NCI-H2196 treated with DMSO at 0.1 percent for 48 hours (cell line): Measurements from ENCODE around the gene CLPTM1.
"Not testable (repeated sequence)": the region's sequence is repeated elsewhere in the genome, so short reads cannot be mapped to it uniquely, and the experiment has no call there.

Source experiments
- DNase-seq: peaks from one replicate; lab custom pipeline; 2025; ENCODE audit not compliant: unreplicated experiment; lab: John Stamatoyannopoulos, UW

Gene CLPTM1

DNA sequence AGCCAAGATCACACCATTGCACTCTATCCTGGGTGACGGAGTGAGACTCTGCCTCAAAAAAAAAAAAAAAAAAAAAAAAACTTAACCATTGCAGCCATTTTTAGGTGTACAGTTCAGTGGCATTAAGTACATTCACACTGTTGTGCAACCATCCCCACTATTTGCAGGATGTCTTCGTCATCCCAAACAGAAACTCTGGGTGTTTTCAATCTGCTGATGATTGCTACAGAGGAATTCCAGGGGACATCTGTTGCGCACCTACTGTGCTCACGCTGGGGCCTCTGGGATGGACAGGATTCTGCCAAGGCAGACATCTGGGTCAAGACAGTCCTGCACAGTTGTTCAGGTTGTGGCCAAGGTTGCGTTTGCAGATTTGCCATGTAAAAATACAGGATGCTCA lies 15.5 kb upstream of the CLPTM1 start:
- DNase-seq, result no peak

- DNase-seq, result no peak
Observed at GRCh38 chr19:44942067-44942571, 13.1 kb upstream of the CLPTM1 start, which contains the start of gene APOC4. Gene APOC4 (plus strand): TSS chr19:44942237. CDS start chr19:44942278, 41 bp downstream.

DNA sequence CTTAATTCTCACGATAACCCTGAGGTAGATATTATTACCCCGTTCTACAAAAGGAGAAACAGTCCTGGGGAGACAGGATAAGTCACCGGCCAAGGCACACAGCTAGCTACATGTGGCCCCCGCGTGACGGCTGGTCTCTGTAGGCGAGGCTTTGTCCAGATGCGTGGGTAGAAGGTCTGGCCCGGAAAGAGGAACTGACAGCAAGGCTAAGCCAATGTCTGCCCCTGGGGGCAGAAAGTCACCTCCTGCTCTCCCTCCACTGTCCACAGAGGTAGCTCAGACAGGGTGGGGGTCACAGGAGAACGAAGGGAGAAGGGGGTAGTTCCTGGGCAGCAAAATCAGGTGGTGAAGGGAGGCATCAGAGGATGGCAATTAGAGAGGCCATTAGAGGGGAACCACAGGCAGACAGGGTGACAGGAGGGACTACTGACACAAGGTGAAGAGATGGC lies 11.4 kb upstream of the CLPTM1 start:
- DNase-seq, result no peak

DNA sequence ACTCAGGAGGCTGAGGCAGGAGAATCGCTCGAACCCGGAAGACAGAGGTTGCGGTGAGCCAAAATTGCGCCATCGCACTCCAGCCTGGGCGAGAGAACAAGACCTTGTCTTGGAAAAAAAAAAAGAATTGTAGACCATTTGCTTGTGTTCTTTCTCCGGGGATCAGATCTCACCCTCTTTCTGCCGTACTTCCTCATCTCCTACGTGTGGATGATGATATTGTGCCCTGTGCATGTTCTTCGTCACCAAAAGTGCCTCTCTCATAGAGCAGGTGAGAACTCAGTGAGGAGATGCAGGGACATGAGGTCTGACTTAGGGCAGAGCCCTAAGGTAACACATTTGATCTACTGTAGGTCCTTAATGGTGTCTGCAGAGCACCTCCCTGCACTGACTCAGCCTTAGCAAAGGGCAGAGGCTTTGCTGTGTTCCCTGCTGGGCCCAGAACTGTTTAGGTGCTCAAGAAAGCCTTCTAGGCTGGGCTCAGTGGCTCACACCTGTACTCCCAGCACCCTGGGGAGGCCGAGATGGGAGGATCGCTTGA lies 8.1 kb upstream of the CLPTM1 start:
- DNase-seq, result no peak

GRCh38 chr19:44948237-44948636 lies 6.9 kb upstream of the CLPTM1 start:
- DNase-seq, result no peak

DNA sequence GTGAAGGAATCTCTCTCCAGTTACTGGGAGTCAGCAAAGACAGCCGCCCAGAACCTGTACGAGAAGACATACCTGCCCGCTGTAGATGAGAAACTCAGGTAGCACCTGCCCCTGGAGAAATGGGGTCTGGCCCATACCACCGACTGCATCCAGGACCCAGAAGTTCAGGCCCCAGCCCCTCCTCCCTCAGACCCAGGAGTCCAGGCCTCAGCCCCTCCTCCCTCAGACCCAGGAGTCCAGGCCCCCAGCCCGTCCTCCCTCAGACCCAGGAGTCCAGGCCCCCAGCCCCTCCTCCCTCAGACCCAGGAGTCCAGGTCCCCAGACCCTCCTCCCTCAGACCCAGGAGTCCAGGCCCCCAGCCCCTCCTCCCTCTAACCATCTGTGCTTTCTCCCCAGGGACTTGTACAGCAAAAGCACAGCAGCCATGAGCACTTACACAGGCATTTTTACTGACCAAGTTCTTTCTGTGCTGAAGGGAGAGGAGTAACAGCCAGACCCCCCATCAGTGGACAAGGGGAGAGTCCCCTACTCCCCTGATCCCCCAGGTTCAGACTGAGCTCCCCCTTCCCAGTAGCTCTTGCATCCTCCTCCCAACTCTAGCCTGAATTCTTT lies 6.3 kb upstream of the CLPTM1 start:
- DNase-seq, result no peak

DNA sequence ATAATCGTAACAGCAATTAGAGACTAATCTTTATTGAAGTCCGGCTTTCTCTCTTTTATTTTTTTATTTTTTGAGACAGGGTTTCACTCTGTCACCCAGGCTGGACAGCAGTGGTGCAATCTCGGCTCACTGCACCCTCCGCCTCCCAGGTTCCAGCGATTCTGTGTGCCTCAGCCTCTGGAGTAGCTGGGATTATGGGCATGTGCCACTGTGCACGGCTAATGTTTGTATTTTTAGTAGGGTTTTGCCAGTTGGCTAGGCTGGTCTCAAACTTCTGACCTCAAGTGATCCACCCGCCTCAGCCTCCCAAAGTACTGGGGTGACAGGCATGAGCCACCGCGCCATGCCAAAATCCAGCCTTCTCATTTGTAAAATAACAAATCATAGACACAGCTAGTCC lies 5.6 kb upstream of the CLPTM1 start:
- DNase-seq, result no peak

GRCh38 chr19:44951179-44952159 lies 3.7 kb upstream of the CLPTM1 start:
- DNase-seq, result peak; percentile 30

DNA sequence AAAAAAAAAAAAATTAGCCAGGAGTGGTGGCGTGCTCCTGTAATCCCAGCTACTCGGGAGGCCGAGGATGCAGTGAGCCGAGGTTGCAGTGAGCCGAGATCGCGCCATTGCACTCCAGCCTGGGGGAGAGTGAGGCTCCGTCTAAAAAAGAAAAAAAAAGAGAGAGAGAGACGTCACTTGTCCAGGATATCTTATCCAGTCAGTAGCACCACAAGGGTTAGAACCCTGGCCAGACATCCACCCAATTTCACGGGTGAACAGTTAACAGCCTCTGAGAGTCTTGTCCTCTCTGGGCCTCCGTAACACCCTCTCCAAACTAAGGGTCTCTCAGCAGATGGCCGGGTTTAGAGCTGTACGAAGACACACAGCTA lies 917 bp upstream of the CLPTM1 start:
- no peak for DNase-seq

DNA sequence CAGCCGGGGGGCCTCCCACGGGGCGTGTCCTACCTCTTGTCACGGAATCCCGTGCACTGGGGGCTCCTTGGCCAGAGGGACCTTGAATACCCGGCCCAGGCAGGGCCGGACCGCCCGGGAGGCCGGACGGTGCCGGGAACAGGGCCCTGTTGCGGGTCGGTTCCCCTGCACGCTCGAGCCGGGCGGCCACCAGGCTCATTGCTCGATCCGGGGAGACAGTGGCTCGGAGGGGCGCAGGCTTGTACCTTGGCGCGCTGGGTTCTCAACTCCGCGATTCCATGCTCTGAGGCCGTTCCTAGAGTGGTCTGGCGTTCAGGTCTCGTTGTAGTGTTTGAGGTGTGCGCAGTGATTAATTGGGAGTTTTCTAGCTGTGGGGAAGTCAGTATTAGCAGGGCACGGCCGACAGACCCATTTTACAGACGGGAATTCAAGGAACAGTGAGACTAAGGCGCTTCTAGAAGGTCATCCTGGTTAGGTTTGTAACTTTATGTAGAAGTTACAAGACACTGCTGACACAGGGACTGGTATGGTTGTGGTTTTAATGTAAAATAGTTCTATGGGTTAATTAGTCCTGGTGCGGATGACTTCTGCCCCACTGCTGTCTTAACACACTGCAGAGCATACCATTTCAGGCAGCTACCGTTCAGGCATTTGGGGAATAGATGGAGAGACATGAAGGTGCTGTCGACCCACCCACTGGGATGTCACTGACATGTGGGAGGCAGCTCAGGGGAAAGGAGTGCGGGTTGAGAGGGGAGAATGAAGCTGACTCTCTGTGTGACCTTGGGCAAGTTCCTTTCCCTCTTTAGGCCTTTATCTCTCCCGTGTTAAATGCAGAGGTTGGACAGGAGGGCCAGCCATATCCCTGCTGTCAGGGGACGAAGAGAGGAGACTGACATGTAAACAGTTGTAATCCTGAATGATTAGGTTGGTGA lies 592 bp downstream of the CLPTM1 start:
- DNase-seq, result no peak

DNA sequence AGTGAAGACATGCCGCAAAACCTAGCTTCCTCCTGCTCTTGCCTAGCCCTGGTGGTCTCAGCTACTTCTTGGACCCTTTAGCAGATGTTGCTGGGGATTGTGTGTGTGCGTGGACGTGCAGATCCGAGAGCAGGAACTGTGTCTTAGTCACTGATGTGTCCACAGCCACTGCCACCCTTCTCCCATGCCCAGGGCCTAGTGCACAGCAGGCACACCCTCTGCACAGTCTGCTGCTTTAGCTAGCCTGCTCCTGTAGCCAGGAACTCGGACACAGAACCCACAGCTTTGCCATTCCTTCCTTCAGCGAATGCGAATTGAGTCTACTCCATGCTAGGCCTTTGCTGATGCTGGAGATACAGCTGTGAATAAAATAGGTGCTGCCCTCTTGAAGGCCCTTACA lies 2.3 kb downstream of the CLPTM1 start:
- no peak for DNase-seq

GRCh38 chr19:44958090-44958489 lies 2.9 kb downstream of the CLPTM1 start:
- DNase-seq, result no peak

DNA sequence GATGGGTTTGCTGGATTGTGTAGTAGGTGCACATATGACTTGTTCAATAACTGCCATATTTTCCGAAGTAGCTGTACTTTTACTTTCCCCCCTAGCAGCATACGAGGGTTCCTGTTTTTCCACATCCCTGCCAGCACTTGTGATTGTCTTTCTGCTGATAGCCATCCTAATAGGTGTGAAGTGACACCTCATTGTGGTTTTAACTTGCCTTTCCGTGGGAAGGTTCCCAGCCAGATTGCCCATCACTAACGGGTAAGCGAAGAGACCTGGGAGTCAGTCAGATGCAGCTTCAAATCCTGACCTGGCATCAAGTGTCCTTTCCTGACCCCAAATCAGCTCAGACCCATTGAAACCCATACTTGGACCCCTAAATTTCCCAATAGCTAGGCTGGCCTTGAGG lies 4.5 kb downstream of the CLPTM1 start:
- DNase-seq, result no peak

DNA sequence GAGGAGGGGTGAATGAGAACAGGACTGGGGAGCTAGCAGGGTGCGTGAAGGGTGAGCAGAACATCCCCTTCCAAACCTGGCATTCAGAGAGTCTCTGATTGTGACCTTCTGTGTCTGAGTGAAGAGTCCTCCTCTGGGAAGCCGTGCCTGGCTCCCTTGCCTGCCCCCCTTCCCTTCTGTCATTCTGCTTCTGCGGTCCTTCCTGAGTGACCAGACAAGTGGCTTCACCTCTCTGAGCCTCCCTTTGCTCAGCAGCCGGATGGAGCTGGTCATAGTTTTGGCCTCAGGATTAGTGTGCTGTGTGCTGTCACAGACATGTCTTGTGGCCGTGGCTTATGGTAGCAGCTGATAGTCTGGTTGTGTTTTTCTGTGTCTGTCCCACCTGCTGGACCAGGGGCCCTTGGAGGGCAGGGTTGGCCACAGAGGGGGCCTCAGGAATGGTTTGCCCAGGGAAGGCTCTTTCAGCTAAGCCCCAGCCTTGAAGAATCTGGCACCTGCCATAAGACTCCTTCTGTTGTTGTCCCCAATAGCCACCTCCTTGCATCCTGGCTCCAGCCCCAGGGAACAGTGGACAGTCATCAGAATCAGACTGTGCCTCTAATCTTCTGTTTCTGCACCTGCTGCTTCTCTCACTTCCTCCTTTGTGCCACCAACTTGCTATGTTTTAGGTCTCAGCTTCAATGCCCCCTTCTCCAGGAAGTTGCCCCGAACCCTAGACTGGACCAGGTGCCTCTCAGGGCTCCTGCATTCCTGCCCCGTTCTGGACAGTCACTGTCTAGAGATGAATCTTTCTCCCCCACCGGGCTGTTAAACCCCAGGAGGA lies 5.9 kb downstream of the CLPTM1 start:
- no peak for DNase-seq

DNA sequence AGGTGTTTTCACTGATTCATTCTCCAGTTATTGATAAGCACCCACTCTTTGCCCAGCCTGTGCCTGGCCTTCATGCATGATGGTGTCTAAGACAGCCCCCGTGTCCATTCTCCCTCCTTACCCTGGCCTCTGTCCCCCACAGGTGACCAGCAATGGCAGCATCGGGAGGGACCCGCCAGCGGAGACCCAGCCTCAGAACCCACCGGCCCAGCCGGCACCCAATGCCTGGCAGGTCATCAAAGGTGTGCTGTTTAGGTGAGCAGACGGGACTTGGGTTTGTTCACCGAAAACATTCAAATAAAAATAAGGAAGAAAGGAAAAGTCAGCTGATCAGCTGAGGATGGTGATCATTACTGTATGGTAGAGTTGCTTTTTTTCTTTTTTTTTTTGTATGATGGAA lies 6.6 kb downstream of the CLPTM1 start:
- DNase-seq, result no peak

DNA sequence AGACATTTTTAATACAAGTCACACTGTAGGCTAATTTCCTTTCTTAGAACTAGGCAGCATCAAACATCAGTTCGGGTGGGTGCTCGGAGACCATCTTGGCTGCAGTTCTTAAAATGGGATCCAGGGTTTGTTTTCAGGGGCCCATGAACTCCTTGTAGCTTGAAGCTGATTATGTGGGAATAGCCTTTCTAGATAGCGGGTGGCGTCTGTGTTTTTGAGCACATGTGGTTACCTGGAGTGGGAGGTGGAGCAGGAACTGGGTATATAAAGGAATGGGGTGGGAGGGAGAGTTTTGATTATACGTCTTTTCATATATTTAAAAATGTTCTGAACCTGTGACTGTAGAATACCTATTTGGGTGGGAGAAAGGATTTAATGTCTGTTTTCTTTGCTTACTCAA lies 12.9 kb downstream of the CLPTM1 start:
- DNase-seq, result no peak

DNA sequence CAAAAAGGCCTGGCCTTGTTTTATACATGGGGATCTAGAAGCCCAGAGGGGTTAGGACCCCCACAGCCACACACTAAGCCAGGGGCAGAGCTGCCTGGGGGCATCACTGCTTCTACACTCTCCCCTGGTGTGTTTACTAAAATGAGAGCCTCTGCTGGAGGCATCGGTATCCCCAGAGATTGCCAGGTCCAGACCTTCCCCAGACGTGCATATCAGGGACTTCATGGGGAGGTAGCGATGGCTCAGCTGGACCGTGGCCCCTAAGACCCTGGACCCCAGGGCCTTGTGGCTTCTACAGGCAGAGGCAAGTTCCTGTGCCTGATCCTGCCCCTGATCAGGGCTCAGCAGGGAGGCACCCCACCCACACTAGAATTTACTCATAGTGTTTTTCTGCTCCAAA lies 13.5 kb downstream of the CLPTM1 start:
- no peak for DNase-seq

DNA sequence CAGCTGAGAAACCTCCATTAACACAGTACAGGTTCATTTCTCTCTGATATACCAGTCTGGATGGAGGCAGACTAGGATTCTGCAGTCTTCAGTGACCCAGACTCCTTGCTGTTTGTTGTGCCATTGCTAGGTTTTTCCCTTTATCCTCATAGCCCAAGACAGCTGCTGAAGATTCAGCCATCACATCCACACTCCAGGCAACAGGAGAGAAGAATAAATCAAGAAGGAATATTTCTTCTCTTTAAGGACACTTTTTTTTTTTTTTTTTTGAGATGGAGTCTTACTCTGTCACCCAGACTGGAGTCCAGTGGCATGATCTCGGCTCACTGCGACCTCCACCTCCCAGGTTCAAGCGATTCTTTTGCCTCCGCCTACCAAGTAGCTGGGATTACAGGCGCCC lies 14.3 kb downstream of the CLPTM1 start:
- DNase-seq, result no peak

GRCh38 chr19:44971451-44971850 lies 16.3 kb downstream of the CLPTM1 start:
- DNase-seq, result not testable (repeated sequence)

DNA sequence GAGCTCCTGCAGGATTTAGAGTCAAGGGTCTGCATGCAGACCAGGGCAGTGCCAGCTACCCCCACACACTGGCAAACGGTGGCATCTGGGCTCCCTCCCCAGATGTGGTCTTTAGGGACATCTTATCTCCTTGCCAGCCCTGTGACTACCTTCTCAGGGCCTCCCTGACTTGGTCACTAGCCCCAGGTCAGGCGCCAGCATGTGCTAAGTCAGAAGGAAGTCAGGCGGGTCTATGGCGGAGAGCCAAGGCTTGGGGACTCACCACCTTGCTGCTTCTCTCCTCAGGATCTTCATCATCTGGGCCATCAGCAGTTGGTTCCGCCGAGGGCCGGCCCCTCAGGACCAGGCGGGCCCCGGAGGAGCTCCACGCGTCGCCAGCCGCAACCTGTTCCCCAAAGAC lies 17.6 kb downstream of the CLPTM1 start:
- no peak for DNase-seq
